T-helper 2 cell treated with Interferon-gamma antibody and Interleukin-4, amounts not matched to agents 100 ng/mL and 5 ng/mL, for 36 hours (primary cell): Measurements from ENCODE around the gene EPHA2. TPM values are rescaled to one million over a fixed set of nuclear protein-coding genes. Genes with fewer than 3 reads are reported as not detected.

Experiments used
- intact Hi-C: fragments of 100-400 bp; cut with micrococcal nuclease; formaldehyde crosslinking; loops from one replicate; pipeline ENCODE4 v1.15.1; 2023
- total RNA-seq: library from RNA; stranded (reverse); gene quantifications from 2 replicates; pipeline ENCODE4 v1.2.3, GENCODE V29; 2022

Gene EPHA2
- total RNA-seq, 1 donor from 2014 or later = not detected

DNA sequence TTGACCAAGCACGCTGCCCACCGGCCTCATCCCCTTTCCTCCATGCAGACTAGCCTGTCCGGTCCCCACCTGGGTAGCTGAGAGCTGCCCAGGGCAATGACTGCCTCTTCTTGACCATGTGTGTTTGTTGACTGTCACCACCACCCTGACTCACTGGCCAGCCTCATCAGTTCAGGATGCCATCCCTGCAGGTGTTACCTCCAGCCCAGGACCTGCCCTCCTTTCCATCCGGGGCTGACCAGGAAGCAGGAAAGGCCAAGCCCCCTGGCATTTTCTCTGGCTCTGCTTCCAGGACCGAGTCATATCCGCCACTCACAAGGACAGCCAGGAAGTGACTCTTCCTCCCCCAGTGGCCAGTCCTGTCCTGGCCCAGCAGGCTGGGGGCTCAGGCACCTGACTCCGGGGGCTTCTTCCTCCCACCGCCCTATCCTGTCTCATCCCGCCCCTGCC lies 17.1 kb downstream of the EPHA2 start:
- intact Hi-C loops = no loop called here

DNA sequence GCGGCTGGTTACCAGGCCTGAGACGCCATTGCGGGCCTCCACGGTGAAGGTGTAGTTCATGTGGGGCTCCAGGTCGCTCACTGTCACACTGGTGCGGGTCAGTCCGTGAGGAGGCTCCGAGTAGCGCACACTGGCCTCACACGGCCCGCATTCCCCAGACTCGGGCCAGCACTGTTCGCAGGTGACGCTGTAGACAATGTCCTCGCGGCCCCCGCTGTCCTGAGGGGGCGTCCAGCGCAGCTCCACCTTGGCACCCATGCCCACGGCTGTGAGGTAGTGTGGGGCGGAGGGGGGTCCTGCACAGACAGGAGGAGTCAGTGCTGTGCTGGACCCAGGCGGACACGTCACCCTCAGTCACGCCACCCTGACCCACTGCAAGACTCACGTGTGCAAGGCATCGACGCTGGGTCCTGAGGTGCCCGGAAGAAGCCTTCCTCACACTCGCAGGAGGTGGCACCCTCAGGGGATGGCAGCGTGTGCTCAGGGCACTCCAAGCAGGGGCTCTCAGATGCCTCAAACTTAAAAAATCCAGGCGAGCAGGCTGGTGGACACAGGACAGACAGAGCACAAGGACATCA lies 17.9 kb downstream of the EPHA2 start:
- intact Hi-C loops = no loop called here

DNA sequence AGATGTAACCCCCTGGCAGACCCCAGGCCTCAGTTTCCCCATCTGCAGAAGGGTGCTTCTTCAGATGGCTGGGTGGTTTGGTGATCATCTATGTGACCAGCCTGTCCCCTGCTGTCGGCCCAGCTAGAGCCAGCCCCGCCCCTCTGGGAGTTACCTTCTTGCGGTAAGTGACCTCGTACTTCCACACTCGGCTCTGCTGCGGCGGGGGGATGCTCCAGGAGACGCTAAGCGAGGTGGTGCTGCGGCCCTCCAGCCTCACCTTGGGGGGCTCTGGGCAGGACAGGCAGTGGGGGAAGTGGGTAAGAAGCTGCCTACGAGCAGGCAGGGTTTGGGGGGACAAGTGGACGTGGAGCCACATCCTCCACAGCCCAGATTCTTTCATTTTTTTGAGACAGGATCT lies 20.4 kb downstream of the EPHA2 start:
- intact Hi-C loops = no loop called here

DNA sequence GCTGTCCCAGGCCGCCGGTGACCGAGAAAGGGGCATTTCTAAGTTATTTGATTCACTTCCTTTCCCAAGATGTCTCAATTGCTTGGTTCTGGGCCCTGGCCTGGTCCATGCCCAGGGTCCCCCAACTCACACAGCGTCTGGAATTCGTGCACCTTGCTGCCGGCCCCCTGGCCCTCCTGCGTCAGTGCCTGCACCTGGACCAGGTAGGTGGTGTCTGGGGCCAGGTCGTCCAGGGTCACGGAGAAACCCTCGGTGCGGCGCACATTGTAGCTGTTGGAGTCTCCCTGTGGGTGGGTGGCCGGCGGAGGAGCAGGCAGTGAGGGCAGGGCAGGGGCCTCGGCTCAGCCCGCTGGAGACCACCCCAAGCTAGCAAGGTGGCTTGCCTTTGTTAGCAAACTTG lies 21.0 kb downstream of the EPHA2 start:
- intact Hi-C loops = no loop called here

DNA sequence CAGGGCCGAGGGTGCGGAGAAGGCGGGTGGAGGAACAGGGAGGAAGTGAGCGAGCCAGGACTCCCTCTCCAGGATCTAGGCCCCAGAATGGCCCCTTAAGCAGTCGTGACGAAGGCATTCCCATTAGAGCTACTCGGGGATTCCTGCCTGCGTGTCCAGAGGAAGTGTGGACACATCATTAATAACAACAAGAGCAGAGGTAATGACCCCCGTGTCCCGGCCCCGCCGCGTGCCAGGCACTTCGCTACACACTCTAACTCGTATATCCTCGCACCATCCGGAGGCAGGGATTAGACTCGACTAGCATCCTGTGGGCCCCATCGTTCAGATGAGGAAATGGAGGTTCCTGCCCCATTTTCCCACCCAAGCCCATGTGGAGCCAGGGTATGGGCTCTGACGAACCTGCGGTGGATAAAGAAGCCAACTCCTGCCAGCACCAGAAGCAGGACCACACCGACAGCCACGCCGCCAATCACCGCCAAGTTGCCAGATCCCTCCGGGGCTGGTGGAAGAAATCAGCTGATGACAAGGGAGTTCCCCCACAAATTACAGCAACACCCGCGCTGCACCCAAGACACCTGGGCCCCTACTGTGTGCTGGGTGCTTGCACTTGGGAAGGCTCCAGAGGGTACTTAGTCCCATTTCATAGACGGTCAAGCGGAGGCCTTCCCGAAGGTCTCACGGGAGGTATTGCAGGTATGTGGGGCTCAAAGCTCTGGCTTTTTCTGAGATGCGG lies 21.6 kb downstream of the EPHA2 start:
- intact Hi-C loops = no loop called here

DNA sequence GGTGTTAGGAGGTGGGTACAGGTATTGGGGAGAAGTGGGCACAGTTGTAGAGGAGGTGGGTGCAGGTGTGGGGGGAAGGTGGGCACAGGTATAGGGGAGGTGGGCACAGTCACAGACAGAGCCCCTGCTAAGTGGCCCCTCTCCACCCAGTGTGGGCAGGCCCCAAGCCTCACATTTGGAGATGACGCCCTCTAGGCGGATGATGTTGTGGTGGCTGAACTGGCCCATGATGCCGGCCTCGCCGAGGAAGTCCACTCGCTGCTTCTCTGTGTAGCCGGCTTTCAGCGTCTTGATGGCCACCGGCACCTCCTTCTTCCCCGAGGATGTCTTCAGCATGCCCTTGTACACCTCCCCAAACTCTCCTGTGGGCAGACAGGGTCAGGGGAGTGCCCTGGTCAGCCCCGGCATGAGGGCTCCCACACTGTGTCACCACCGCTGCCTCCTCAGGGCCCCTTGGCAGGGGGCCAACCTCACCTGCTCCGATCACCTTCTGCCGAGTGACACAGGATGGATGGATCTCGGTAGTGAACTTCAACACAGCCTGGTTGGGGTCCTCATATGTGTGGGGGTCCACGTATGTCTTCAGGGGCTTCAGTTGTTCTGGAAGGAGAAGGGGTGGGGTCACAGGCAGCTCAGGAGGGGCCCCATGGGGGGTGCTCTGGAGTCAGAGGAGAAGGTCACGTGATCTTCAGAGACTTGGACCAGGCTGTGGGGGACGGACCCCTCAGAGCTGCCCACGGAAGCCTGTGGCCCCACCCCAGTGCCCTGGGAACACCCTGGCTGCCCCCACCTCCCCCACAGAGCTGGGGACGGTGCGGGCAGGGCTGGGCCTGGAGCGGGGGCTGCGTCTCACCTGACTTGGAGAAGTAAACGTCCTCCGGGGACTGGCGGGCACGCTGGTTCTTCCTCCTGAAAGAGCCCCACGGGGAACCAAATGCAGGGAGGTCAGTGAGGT lies 22.6 kb downstream of the EPHA2 start:
- intact Hi-C loops = no loop called here

DNA sequence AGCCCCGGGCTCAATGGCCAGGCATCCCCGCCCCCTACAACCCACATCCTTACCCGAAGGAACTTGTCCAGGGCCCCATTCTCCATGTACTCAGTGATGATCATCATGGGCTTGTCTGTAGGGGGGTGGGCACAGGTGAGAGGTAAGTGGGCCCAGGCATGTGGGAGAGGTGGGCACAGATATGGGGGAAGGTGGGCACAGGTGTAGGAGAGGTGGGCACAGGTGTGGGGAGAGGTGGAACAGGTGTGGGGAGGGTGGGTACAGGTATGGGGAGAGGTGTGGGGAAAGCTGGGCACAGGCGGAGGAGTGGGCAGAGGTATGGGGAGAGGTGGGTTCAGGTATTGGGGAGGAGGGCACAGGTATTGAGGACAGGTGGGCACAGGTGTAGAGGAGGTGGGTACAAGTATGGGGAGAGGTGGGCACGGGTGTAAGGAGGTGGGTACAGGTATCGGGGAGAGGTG lies 23.5 kb downstream of the EPHA2 start:
- intact Hi-C loops = no loop called here

DNA sequence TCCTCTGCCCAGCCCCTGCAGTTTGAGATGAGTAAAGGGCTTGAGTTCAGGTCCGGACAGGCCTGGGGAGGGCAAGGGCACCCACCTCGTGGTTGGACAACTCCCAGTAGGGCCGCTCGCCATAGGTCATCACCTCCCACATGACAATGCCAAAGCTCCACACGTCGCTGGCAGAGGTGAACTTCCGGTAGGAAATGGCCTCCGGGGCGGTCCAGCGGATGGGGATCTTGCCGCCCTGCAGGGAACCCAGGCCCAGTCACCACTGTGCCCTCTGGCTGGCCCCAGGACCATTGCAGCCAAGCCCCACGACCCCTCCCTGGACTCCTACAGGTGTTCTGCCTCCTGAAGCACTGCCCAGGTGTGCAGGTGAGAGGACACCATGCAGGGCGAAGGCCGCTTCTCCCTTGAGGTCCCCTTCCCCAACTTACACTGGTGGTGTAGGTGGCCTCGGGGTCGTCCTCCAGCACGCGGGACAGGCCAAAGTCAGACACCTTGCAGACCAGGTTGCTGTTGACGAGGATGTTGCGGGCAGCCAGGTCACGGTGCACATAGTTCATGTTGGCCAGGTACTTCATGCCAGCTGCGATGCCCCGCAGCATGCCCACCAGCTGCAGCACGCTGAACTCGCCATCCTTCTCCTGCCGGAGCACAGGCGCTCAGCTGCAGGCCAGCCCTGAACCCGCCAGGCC lies 24.1 kb downstream of the EPHA2 start:
- intact Hi-C loops = no loop called here

DNA sequence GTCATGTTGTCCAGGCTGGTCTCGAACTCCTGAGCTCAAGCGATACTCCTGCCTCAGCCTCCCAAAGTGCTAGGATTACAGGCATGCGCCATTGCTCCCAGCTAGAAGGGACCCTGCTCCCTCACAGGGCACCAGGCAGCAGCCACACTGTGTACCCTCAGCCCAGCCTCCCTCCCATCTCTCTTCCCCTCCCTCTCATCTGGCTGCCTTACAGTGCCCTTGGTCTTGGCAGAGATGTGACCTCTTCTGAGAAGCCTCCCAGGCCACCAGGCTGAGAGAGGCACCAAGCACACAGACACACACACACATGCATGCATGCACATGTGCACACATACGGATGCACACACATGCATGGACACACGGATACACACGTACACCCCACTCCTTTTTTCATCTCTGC lies 25.0 kb downstream of the EPHA2 start:
- intact Hi-C loops = no loop called here

DNA sequence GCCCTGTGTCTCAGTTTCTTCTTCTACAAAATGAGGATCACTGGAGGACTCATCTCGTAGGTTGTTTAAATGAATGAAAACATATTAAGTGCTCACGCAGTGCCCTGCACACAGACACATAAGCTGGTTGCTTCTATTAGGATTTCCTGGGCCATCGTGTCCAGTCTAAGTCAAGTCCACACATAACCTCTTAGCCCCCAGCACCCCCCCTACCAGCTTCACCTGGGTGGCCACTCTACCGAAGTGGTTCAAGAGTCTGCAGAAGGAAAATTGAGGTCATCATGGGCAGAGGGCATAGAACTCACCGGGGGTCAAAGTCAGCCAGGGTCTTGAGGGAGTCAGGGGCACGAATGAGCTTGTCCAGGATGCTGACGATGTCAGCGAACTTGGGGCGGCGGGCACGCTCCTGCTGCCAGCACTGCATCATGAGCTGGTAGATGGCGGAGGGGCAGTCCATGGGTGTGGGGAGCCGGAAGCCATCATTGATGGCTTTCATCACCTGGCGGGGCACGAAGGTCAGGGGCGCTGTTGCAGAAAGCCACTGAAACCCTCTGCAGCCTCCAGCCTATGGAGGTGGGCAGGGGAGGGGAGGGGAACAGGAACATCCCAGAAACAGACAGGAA lies 25.8 kb downstream of the EPHA2 start:
- intact Hi-C loops = no loop called here

DNA sequence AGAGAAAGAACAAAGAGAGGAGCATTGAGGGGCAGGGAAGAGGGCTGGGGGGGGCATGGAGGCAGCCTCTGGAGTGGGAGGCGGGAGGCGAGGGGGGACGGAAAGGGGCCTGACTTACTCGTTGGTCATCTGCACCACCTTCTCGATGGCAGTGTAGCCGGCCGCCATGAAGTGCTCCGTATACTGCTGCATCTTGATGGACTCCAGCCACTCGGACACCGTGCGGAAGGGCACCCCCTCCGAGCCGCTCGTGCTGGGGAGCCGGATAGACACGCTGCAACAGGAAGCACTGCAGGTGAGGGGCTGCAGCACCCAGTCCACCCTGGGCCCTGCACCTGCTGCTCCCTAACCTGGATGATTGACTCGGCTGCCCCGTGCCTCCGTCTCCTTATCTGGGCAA lies 26.6 kb downstream of the EPHA2 start:
- intact Hi-C loops = no loop called here

DNA sequence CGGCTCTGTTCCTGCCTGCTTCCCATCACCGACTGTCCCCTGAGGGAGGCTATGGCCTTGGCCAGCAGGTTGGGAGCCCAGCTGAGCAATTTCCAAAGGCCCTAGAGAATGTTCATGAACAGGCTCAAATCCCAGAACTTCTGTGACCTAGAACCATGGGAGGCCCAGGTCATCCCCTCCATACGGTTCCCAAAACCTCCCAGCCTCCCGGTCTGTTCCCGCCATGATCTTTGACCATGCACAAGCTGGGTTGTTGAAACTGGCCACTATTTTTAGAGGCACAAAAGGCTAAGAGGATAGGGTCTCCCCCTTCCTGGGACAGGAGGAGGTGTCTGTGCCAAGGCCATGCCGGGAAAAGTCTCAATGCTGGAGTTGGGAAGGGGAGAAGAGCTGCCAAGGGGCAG lies 27.5 kb downstream of the EPHA2 start:
- intact Hi-C loops = no loop called here

DNA sequence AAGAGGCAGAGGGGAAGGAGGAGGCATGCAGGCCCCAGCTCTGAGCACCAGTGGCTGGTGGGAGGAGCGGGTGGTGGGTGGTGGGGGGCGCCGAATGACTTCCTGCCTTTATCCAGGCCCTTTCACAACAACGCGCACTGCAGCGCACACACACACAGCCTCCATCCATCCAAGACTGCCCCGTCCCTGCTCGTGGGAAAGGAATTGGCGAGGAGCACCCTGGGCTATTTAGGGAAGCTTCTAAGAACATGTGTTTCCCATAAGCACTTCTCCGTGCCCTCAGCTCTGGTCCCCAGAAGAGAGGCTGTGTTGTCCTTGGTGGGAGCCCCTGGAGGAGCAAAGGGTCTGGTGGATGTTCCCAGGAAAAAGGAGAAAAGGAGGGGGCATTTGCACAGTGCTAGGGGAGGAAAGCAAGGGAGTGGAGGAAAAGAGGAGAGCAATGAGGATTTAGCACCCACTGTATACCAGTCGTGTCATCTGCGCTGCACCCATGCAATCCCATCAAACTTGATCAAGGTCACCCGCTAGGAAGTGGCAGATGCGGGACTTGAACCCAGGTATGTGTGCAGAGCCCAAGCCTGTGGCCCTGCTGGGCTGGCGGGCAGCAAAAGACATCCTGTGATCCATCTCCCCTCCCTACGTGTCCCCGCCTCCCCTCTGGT lies 28.1 kb downstream of the EPHA2 start:
- intact Hi-C loops = no loop called here

DNA sequence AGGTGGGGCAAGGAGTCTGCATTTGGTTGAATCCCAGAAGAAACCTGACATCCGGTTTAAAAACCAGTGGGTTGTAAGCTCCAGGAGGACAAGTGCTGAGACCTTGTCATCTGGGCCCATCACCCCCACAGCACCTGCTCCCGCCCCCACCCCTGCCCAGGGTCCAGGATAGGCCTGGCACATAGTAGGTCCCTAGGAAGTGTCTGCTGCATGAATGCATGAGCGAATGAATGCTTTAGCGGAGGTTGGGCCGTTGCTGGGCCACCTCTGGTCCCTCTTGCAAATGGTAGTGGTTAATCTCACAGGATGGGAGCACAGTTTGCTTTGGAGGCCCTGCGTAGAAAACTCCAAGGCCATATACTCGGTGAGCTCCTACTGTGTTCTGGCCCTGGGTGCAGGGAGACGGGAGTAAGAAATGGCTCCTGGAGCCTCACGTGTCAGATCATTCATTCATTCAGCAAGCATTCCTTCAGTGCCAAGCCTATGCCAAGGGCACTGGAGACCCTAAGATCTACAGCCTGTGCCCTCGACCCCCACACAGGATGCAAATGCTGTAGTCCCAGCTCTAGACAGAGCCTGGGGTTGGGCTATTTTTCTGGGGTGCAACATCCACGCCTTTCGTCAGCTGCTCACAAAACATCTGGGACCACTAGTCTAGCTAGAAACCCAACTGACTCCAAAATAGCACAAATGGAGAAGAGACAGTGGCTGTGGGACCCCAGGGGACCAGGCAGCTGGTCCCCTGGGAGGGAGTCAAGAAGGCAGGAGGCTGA lies 28.9 kb downstream of the EPHA2 start:
- intact Hi-C loops = no loop called here

DNA sequence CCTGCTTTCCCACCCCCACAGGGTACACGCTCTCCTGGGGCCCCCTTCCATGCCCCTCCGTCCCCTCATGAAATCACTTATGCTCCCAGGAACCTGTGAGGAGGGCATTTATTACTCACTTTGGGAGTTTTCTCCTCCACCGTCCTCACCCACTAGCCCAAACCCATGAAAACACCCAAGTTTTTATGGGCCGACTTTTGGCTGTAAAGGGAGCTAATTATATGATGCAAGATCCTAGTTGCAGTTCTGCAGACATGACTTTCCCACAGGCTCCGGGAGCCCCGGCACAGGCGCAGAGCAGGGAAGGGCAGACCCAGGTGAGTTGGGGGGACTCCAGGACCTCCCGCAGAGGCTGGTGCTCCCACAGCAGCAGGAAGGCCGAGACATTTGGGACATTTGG lies 29.7 kb downstream of the EPHA2 start:
- intact Hi-C loops = no loop called here

DNA sequence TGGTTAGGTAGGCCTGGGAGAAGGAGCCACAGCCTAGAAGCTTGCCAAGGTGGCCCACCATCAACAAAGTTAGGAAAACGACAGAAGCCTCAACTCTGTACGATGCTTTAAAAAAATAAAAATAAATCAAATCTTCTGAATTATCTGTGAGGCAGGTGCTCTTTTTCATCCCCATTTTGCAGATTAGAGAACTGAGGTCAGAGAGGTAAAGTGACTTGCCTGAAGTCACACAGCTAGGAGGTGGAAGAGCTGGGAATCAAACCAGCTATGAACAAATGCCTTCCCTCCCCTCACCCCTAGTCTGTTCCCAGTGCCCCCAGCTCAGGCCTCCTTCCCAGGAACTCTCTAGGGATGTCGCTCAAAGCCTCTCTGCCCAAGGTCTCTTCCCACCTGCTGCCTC lies 30.4 kb downstream of the EPHA2 start:
- intact Hi-C loops = no loop called here

DNA sequence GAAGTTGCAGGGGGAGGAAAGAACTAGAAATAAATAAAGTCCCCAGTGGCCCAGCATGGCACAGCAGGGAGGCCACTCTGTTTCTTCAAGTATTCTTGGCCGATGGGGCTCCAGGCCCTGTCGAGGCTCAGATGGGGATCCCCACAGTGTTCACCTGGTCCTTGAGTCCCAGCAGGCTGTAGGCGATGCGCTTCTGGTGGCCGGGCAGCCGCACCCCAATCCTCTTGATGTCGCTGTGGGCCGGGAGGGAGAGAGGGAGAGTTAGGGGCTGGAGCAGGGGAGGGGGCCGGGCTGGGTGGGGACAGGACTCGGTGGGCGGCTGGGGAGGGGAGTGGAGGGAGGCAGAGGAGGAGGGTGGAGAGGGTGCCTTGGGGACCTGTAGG lies 30.8 kb downstream of the EPHA2 start:
- intact Hi-C loops = no loop called here

DNA sequence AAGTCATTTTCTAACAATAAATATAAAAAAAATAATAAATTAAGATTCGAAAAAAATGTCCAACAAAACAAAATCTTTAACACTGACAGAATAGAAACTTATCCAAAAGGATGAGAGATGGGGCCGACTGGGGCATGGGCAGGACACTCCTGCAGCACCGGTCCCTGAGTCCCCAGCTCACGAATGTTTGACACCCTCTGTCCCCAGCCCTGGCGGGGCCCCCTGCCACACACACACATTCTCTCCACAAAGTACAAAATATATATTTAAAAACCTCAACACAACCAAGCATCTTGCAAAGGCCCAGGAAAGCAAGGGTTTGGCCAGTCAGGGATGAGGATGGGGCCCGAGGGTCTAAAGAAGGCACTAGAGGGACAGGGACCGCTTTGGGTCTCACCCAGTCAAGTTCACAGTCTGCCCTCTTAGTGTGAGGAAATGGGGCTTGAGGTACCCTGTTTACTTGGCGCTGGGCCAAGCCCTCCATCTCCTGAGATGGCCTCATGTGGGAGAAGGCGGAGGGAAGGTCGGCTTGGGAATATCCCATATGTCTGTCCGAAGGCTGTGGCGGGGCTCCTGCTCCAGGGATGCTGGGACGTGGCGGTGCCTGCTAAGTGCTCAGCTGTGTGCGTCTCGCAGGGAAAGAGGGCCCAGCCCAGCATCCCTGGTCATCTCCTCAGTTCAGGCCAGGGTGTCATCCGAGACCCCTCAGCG lies 31.3 kb downstream of the EPHA2 start:
- intact Hi-C loops = no loop called here

DNA sequence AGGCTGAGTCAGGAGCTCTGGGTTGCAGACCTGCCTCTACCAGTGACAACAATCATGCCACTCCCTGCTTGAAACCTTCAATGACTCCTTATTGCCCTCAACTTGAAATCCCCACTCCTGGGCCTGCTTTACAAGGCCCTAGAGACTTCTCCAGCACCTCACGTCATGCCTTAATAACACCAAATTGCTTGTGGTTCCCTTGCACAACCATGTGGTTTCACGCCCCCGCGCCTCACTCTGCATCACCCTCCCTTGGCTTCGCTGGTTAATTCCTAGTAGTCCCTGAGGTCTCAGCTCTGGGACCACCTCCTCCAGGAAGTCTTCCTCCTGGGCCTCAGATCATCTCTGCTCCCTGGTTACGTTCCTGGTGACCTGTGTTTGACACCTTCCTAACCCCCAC lies 33.0 kb downstream of the EPHA2 start:
- intact Hi-C loops = no loop called here
